ENCODE measurements around the gene KIF7.

The KIF7 gene

GRCh38 chr15:89671687-89672086 lies 16.4 kb upstream of the KIF7 start:
- H3K4me3 ChIP-seq (ENCODE audit: low read depth, low read length) = no peak overlapping the region
- in situ Hi-C loops (cut with HindIII; ENCODE audit: low sequenced_read_pairs) = loop anchor here (5.0 kb wide), 1 partner anchor 44 kb away; no protein-coding TSS in a partner anchor
- TF ChIP-seq CTCF (IDR thresholded peaks at IDR 0.05; ENCODE audit: low read depth, low read length, missing control alignments) = no peak
- DNase-seq (ENCODE audit: low read depth) = no peak

GRCh38 chr15:89670971-89671560 lies 15.8 kb upstream of the KIF7 start:
- H3K4me3 ChIP-seq (ENCODE audit: low read depth, low read length) = no peak overlapping the region
- DNase-seq (ENCODE audit: low read depth) = no peak
- TF ChIP-seq CTCF (IDR thresholded peaks at IDR 0.05; ENCODE audit: low read depth, low read length, missing control alignments) = no peak
- in situ Hi-C loops (cut with HindIII; ENCODE audit: low sequenced_read_pairs) = loop anchor here (5.0 kb wide), 1 partner anchor 44 kb away; no protein-coding TSS in a partner anchor

- in situ Hi-C loops (cut with HindIII; ENCODE audit: low sequenced_read_pairs) = loop anchor here (5.0 kb wide), 1 partner anchor 43 kb away; no protein-coding TSS in a partner anchor
- TF ChIP-seq CTCF (IDR thresholded peaks at IDR 0.05; ENCODE audit: low read depth, low read length, missing control alignments) = no peak
- DNase-seq (ENCODE audit: low read depth) = no peak
- H3K4me3 ChIP-seq (ENCODE audit: low read depth, low read length) = no peak overlapping the region
These were observed 14.7 kb upstream of the KIF7 start for GRCh38 chr15:89669941-89670340.

- no peak overlapping the region for H3K4me3 ChIP-seq (ENCODE audit: low read depth, low read length)
- no peak for DNase-seq (ENCODE audit: low read depth)
- no peak for TF ChIP-seq CTCF (IDR thresholded peaks at IDR 0.05; ENCODE audit: low read depth, low read length, missing control alignments)
- in situ Hi-C loops (cut with HindIII; ENCODE audit: low sequenced_read_pairs) = no loop called here
These were observed 14.1 kb upstream of the KIF7 start for GRCh38 chr15:89669309-89669865.

- TF ChIP-seq CTCF (IDR thresholded peaks at IDR 0.05; ENCODE audit: low read depth, low read length, missing control alignments) = no peak
- in situ Hi-C loops (cut with HindIII; ENCODE audit: low sequenced_read_pairs) = no loop called here
- DNase-seq (ENCODE audit: low read depth) = no peak
These were observed 12.9 kb upstream of the KIF7 start for GRCh38 chr15:89668171-89668570.

GRCh38 chr15:89667706-89667960 lies 12.4 kb upstream of the KIF7 start:
- DNase-seq (ENCODE audit: low read depth) = no peak
- no peak for TF ChIP-seq CTCF (IDR thresholded peaks at IDR 0.05; ENCODE audit: low read depth, low read length, missing control alignments)
- in situ Hi-C loops (cut with HindIII; ENCODE audit: low sequenced_read_pairs) = no loop called here
- H3K4me3 ChIP-seq (ENCODE audit: low read depth, low read length) = no peak overlapping the region

More at GRCh38 chr15:89668171-89668570, 12.9 kb upstream of the KIF7 start:
- no peak overlapping the region for H3K4me3 ChIP-seq (ENCODE audit: low read depth, low read length)

Data from astrocyte of the cerebellum (primary cell).